HepG2 (cell line): Measurements from ENCODE around the gene SERTAD1. TPM values are rescaled to one million over a fixed set of nuclear protein-coding genes. Genes with fewer than 3 reads are reported as not detected.

Experiments used
- GFI1 ChIP-seq: sonication (generic); formaldehyde crosslinking; IDR thresholded peaks from 2 replicates; pipeline ENCODE4 v1.5.0; 2020; ENCODE audit warnings: missing genetic modification reagents, mild to moderate bottlenecking, borderline replicate concordance
- HOMEZ ChIP-seq: IDR thresholded peaks from 2 replicates; pipeline ENCODE4 v1.6.1; 2016; ENCODE audit warnings: low read depth
- REL ChIP-seq: sonication (generic); formaldehyde crosslinking; conservative IDR thresholded peaks from 2 replicates; pipeline ENCODE4 v1.8.0; 2022; ENCODE audit warnings: mild to moderate bottlenecking, missing genetic modification reagents, moderate library complexity
- RFX5 ChIP-seq: IDR thresholded peaks from 2 replicates; pipeline ENCODE4 v1.6.1; 2011; ENCODE audit warnings: low read depth, low read length, improper control_type of control experiment
- SOX6 ChIP-seq, 2 experiments: fragments of 450-650 bp in 1 of 2; sonication (generic) in 1 of 2; formaldehyde crosslinking in 1 of 2; IDR thresholded peaks; 2 replicates each; pipeline versions ENCODE4 v1.4.0 to v1.6.1; 2017 to 2020; ENCODE audit warnings: antibody characterized with exemption in 1 of 2, mild to moderate bottlenecking in 1 of 2, missing genetic modification reagents in 1 of 2
- ZC3H13 ChIP-seq: sonication (generic); formaldehyde crosslinking; IDR thresholded peaks from 2 replicates; pipeline ENCODE4 v1.8.1; 2023; ENCODE audit warnings: mild to moderate bottlenecking, missing genetic modification reagents, moderate library complexity
- ZFP1 ChIP-seq: IDR thresholded peaks from 2 replicates; pipeline ENCODE4 v1.6.1; 2016
- ZNF547 ChIP-seq: sonication (generic); formaldehyde crosslinking; IDR thresholded peaks from 2 replicates; pipeline ENCODE4 v1.5.1; 2020; ENCODE audit warnings: mild to moderate bottlenecking, missing genetic modification reagents
- ZNF674 ChIP-seq: sonication (generic); formaldehyde crosslinking; IDR thresholded peaks from 2 replicates; pipeline ENCODE4 v1.5.0; 2020; ENCODE audit warnings: low read depth, mild to moderate bottlenecking, missing genetic modification reagents
- ZNF883 ChIP-seq: sonication (generic); formaldehyde crosslinking; IDR thresholded peaks from 2 replicates; pipeline ENCODE4 v1.5.1; 2020; ENCODE audit warnings: mild to moderate bottlenecking, missing genetic modification reagents; ENCODE audit errors: not compliant biosample characterization
- ZSCAN30 ChIP-seq: sonication (generic); formaldehyde crosslinking; IDR thresholded peaks from 2 replicates; pipeline ENCODE4 v1.5.0; 2020; ENCODE audit warnings: mild to moderate bottlenecking, missing genetic modification reagents
- polyA plus RNA-seq, 8 experiments: library from polyadenylated mRNA; depleted of rRNA in 3 of 8; stranded (reverse) in 7 of 8; unstranded in 1 of 8; fragments of >200 nt; fragmentation: Illumina TruSeq in 4 of 8; extraction: Trizol in 4 of 8; gene quantifications; 2 replicates each; pipeline versions ENCODE4 v1.2.1 to v1.2.3, GENCODE V29; 2011 to 2016; ENCODE audit warnings: low read depth in 4 of 8, missing spikeins in 1 of 8, mixed read lengths in 1 of 8; ENCODE audit not compliant: insufficient read depth in 1 of 8
- total RNA-seq, 5 experiments: library from RNA; depleted of rRNA; stranded (reverse); fragments of >200 nt; fragmentation: Illumina TruSeq; extraction: Trizol; gene quantifications; 2 replicates each; pipeline ENCODE4 v1.2.3, GENCODE V29; 2016; ENCODE audit warnings: low read depth in 1 of 5
- TF ChIP-seq, protein P1 (sequence below): sonication (generic); formaldehyde crosslinking; IDR thresholded peaks from 2 replicates; pipeline ENCODE4 v1.5.0; 2020; ENCODE audit warnings: mild to moderate bottlenecking, missing genetic modification reagents, borderline replicate concordance
- TF ChIP-seq, protein P2 (sequence below): sonication (generic); formaldehyde crosslinking; IDR thresholded peaks from 2 replicates; pipeline ENCODE4 v1.5.0; 2020; ENCODE audit warnings: missing genetic modification reagents, mild to moderate bottlenecking, borderline replicate concordance
- TF ChIP-seq, protein P3 (sequence below): sonication (generic); formaldehyde crosslinking; IDR thresholded peaks from 2 replicates; pipeline ENCODE4 v1.4.0; 2020; ENCODE audit warnings: missing genetic modification reagents, mild to moderate bottlenecking, borderline replicate concordance

SERTAD1 gene
- total and polyA plus RNA-seq, 2 of the 13 experiments (the other 11 are each of a cell fraction or from before 2014, with no cell fraction given) = 4.3 to 4.5 TPM

GRCh38 chr19:40444000-40444824, 18.4 kb upstream of the SERTAD1 start, which contains the start of gene SERTAD3 (continued):
- TF ChIP-seq, protein P1, sequence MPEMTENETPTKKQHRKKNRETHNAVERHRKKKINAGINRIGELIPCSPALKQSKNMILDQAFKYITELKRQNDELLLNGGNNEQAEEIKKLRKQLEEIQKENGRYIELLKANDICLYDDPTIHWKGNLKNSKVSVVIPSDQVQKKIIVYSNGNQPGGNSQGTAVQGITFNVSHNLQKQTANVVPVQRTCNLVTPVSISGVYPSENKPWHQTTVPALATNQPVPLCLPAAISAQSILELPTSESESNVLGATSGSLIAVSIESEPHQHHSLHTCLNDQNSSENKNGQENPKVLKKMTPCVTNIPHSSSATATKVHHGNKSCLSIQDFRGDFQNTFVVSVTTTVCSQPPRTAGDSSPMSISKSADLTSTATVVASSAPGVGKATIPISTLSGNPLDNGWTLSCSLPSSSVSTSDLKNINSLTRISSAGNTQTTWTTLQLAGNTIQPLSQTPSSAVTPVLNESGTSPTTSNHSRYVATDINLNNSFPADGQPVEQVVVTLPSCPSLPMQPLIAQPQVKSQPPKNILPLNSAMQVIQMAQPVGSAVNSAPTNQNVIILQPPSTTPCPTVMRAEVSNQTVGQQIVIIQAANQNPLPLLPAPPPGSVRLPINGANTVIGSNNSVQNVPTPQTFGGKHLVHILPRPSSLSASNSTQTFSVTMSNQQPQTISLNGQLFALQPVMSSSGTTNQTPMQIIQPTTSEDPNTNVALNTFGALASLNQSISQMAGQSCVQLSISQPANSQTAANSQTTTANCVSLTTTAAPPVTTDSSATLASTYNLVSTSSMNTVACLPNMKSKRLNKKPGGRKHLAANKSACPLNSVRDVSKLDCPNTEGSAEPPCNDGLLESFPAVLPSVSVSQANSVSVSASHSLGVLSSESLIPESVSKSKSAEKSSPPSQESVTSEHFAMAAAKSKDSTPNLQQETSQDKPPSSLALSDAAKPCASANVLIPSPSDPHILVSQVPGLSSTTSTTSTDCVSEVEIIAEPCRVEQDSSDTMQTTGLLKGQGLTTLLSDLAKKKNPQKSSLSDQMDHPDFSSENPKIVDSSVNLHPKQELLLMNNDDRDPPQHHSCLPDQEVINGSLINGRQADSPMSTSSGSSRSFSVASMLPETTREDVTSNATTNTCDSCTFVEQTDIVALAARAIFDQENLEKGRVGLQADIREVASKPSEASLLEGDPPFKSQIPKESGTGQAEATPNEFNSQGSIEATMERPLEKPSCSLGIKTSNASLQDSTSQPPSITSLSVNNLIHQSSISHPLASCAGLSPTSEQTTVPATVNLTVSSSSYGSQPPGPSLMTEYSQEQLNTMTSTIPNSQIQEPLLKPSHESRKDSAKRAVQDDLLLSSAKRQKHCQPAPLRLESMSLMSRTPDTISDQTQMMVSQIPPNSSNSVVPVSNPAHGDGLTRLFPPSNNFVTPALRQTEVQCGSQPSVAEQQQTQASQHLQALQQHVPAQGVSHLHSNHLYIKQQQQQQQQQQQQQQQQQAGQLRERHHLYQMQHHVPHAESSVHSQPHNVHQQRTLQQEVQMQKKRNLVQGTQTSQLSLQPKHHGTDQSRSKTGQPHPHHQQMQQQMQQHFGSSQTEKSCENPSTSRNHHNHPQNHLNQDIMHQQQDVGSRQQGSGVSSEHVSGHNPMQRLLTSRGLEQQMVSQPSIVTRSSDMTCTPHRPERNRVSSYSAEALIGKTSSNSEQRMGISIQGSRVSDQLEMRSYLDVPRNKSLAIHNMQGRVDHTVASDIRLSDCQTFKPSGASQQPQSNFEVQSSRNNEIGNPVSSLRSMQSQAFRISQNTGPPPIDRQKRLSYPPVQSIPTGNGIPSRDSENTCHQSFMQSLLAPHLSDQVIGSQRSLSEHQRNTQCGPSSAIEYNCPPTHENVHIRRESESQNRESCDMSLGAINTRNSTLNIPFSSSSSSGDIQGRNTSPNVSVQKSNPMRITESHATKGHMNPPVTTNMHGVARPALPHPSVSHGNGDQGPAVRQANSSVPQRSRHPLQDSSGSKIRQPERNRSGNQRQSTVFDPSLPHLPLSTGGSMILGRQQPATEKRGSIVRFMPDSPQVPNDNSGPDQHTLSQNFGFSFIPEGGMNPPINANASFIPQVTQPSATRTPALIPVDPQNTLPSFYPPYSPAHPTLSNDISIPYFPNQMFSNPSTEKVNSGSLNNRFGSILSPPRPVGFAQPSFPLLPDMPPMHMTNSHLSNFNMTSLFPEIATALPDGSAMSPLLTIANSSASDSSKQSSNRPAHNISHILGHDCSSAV = no peak
- TF ChIP-seq ZC3H13 (CRISPR knock-in tag) (no peak), HOMEZ (CRISPR knock-in tag) (no peak), SOX6 (IDR thresholded peaks at IDR 0.05) (no peak), SOX6 (CRISPR knock-in tag; IDR thresholded peaks at IDR 0.05) (peak; percentile 60), ZNF674 (CRISPR knock-in tag) (no peak), REL (CRISPR knock-in tag) (no peak), ZNF883 (peak; percentile 77), ZNF547 (CRISPR knock-in tag) (0 out of 2 replicates have a peak, but pooled peaks have one; percentile 27), RFX5 (0 out of 2 replicates have a peak, but pooled peaks have one; percentile 45), GFI1 (CRISPR knock-in tag) (no peak), ZSCAN30 (CRISPR knock-in tag) (no peak), ZFP1 (CRISPR knock-in tag) (no peak)
- TF ChIP-seq, protein P2, sequence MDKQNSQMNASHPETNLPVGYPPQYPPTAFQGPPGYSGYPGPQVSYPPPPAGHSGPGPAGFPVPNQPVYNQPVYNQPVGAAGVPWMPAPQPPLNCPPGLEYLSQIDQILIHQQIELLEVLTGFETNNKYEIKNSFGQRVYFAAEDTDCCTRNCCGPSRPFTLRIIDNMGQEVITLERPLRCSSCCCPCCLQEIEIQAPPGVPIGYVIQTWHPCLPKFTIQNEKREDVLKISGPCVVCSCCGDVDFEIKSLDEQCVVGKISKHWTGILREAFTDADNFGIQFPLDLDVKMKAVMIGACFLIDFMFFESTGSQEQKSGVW (CRISPR knock-in tag) = no peak
- TF ChIP-seq, protein P3, sequence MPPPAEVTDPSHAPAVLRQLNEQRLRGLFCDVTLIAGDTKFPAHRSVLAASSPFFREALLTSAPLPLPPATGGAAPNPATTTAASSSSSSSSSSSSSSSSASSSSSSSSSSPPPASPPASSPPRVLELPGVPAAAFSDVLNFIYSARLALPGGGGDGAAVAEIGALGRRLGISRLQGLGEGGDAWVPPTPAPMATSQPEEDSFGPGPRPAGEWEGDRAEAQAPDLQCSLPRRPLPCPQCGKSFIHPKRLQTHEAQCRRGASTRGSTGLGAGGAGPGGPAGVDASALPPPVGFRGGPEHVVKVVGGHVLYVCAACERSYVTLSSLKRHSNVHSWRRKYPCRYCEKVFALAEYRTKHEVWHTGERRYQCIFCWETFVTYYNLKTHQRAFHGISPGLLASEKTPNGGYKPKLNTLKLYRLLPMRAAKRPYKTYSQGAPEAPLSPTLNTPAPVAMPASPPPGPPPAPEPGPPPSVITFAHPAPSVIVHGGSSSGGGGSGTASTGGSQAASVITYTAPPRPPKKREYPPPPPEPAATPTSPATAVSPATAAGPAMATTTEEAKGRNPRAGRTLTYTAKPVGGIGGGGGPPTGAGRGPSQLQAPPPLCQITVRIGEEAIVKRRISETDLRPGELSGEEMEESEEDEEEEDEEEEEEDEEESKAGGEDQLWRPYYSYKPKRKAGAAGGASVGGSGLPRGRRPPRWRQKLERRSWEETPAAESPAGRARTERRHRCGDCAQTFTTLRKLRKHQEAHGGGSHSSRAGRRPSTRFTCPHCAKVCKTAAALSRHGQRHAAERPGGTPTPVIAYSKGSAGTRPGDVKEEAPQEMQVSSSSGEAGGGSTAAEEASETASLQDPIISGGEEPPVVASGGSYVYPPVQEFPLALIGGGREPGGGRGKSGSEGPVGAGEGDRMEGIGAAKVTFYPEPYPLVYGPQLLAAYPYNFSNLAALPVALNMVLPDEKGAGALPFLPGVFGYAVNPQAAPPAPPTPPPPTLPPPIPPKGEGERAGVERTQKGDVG (CRISPR knock-in tag) = no peak
